HG02885 (cell line): Measurements from ENCODE around the gene SAT2.

ENCODE experiments used
- ATAC-seq: cut with Tn5 transposase; IDR thresholded peaks from one replicate; pipeline ENCODE4 v1.9.1; 2021; ENCODE audit warnings: mild to moderate bottlenecking; ENCODE audit not compliant: unreplicated experiment, poor library complexity

The SAT2 gene

DNA sequence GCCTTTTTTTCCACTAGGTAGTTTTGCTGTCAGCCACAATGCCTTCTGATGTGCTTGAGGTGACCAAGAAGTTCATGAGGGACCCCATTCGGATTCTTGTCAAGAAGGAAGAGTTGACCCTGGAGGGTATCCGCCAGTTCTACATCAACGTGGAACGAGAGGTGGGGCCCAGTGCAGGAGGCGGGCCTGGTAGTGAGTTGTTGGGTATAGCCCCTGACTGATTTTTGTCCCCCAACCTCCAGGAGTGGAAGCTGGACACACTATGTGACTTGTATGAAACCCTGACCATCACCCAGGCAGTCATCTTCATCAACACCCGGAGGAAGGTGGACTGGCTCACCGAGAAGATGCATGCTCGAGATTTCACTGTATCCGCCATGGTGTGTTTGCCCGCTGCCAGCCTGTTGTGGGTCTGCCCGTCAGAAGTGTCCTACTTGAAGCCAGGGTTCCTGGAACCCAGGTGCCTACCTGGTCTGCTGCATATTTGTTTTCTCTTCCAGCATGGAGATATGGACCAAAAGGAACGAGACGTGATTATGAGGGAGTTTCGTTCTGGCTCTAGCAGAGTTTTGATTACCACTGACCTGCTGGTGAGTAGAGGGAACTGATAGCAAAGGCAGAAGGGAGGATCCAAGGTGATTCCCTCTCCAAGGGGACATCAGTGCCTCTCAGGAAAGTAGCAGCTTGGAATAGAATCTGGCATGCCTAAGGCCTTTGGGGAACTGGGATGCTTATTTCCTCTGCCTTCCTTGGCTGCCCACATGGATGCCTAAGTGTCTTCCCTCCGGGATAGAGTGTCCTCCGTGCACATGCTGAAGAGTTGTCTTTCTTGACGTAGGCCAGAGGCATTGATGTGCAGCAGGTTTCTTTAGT lies 50.1 kb downstream of the SAT2 start:
- ATAC-seq, result no peak

- no peak for ATAC-seq
Observed at GRCh38 chr17:7576432-7576937, 51.1 kb downstream of the SAT2 start.
